ENCODE measurements around the gene ATP9B. TPM values are rescaled to one million over a fixed set of nuclear protein-coding genes. Genes with fewer than 3 reads are reported as not detected.

ATP9B gene
- total and polyA plus RNA-seq, 5 donors, result 9.0 to 24.0 (median 21.7) TPM

DNA sequence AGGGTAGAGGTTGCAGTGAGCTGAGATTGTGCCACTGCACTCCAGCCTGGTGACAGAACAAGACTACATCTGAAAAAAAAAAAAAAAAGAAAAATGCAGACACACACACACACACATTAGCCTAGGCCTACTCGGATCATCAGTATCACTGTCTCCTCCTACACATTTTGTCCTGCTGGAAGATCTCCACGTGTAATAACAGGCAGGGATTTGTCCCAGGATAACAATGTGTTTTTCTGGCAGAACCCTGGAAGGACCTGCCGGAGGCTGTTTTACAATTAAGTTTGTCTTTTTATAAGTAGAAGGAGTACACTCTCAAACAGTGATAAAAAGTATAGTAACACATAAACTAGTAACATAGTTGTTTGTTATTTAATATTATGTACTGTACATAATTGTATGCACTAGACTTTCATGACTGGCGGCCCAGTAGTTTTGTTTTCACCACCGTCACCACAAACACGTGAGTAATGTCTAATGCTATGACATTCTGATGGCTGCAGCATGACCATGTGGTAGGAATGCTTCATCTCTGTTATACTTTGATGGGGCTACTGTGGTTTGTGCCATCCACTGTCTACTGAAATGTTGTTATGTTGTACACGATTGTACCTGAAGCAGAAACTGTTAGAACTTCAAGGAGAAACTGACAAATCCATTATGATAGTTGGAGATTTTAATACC lies 130.6 kb downstream of the ATP9B start:
- DNase-seq, result no peak

GRCh38 chr18:79200546-79201268 lies 131.5 kb downstream of the ATP9B start:
- Histone ChIP-seq H3K4me1 (ENCODE audit: control insufficient read depth, insufficient read depth, low read length) (no peaks in the 10 kb centered on the region), H3K9me3 (ENCODE audit: control insufficient read depth, low read length) (no peaks in the 10 kb centered on the region), H3K27ac (ENCODE audit: low read length) (no peak overlapping the region), H3K27me3 (ENCODE audit: control insufficient read depth, insufficient read depth) (no peaks in the 10 kb centered on the region), H3K4me3 (ENCODE audit: low read length) (no peak overlapping the region)
- intact Hi-C loops (cut with DNase I), result no loop called here
- ATAC-seq (peak; percentile 94 to 100), DNase-seq (peak; percentile 45 to 91 (median 58))
- WGBS, result 86% methylated on average over 7 of the region's 7 CpGs

More for the DNA sequence above, 130.6 kb downstream of the ATP9B start:
- H3K9me3 ChIP-seq (ENCODE audit: control insufficient read depth, low read length), result no peaks in the 10 kb centered on the region
- no peak overlapping the region for H3K4me3 ChIP-seq (ENCODE audit: low read length)
- no peaks in the 10 kb centered on the region for H3K27me3 ChIP-seq (ENCODE audit: control insufficient read depth, insufficient read depth)
- 72% methylated on average over 7 of the region's 7 CpGs for WGBS
- no peak overlapping the region for H3K27ac ChIP-seq (ENCODE audit: low read length)
- no peaks in the 10 kb centered on the region for H3K4me1 ChIP-seq (ENCODE audit: control insufficient read depth, insufficient read depth, low read length)
- ATAC-seq, result no peak
- intact Hi-C loops (cut with DNase I), result no loop called here

- ATAC-seq (no peak), DNase-seq (no peak)
- WGBS, result 94% methylated on average over 8 of the region's 8 CpGs
- Histone ChIP-seq H3K4me1 (ENCODE audit: control insufficient read depth, insufficient read depth, low read length) (no peaks in the 10 kb centered on the region), H3K9me3 (ENCODE audit: control insufficient read depth, low read length) (no peaks in the 10 kb centered on the region), H3K27ac (ENCODE audit: low read length) (no peak overlapping the region), H3K4me3 (ENCODE audit: low read length) (no peak overlapping the region), H3K27me3 (ENCODE audit: control insufficient read depth, insufficient read depth) (no peaks in the 10 kb centered on the region)
- intact Hi-C loops (cut with DNase I), result no loop called here
Observed at GRCh38 chr18:79203017-79203605, 133.9 kb downstream of the ATP9B start.

GRCh38 chr18:79204889-79205807 lies 136.0 kb downstream of the ATP9B start:
- no peak for ATAC-seq
- no peak overlapping the region for H3K4me3 ChIP-seq (ENCODE audit: low read length)
- 80% methylated on average over 13 of the region's 13 CpGs for WGBS
- DNase-seq, result no peak
- H3K27me3 ChIP-seq (ENCODE audit: control insufficient read depth, insufficient read depth), result no peaks in the 10 kb centered on the region
- no peaks in the 10 kb centered on the region for H3K4me1 ChIP-seq (ENCODE audit: control insufficient read depth, insufficient read depth, low read length)
- no peak overlapping the region for H3K27ac ChIP-seq (ENCODE audit: low read length)
- intact Hi-C loops (cut with DNase I), result no loop called here
- H3K9me3 ChIP-seq (ENCODE audit: control insufficient read depth, low read length), result no peaks in the 10 kb centered on the region

GRCh38 chr18:79206444-79206843 lies 137.2 kb downstream of the ATP9B start:
- Histone ChIP-seq H3K9me3 (ENCODE audit: control insufficient read depth, low read length) (no peaks in the 10 kb centered on the region), H3K27me3 (ENCODE audit: control insufficient read depth, insufficient read depth) (no peaks in the 10 kb centered on the region), H3K4me3 (ENCODE audit: low read length) (no peak overlapping the region), H3K27ac (ENCODE audit: low read length) (no peak overlapping the region), H3K4me1 (ENCODE audit: control insufficient read depth, insufficient read depth, low read length) (no peaks in the 10 kb centered on the region)
- DNase-seq (no peak), ATAC-seq (no peak)
- WGBS, result 93% methylated on average over 4 of the region's 4 CpGs
- intact Hi-C loops (cut with DNase I), result no loop called here

- DNase-seq, result no peak
- 81% methylated on average over 5 of the region's 5 CpGs for WGBS
- Histone ChIP-seq H3K4me3 (ENCODE audit: low read length) (no peak overlapping the region), H3K4me1 (ENCODE audit: control insufficient read depth, insufficient read depth, low read length) (no peaks in the 10 kb centered on the region), H3K9me3 (ENCODE audit: control insufficient read depth, low read length) (no peaks in the 10 kb centered on the region), H3K27me3 (ENCODE audit: control insufficient read depth, insufficient read depth) (no peaks in the 10 kb centered on the region), H3K27ac (ENCODE audit: low read length) (no peak overlapping the region)
- intact Hi-C loops (cut with DNase I), result no loop called here
- peak; percentile 62 to 78 for ATAC-seq
Observed at GRCh38 chr18:79208906-79209305, 139.7 kb downstream of the ATP9B start.

DNA sequence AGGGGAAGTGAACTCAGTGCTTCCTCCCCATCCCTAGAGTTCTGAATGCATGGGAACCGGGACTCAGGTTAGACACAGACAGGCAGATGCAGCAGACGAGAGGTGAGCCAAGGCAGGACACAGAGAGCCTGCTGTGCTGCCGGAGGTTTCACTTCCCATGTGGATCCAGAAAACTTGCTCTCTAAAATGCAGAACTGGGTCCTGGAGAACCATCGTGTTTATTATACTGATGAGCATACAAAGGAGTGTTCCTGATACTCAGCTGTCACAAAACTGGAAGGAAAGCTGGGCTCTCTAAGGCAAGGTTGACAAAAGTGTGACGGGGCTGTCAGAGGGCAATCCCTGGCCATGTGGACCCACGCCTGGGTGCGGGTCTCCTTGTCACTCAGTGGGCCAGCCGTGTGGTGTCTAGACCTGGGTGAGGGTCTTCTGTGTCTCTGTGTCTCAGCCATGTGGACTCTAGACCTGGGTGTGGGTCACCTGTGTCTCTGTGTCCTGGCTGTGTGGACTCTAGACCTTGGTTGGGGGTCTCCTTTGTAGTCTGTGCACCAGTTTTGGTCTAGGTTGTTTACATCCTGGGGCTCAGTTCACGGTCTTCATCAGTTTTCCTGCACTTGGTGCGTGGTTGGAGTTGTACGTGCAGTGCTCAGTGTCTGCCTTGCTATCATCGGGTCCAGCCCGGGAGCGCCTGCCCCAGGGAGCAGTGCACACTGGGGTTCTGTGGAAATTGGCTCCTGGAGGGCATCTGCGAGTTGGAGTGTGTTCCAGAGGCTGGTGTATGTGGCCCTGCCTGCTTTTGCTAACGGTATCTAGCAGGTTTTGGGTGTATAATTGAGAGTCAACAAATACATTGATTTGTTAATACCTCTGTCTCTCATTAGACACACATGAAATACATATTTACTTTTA lies 141.1 kb downstream of the ATP9B start:
- H3K9me3 ChIP-seq (ENCODE audit: control insufficient read depth, low read length), result no peaks in the 10 kb centered on the region
- no peaks in the 10 kb centered on the region for H3K4me1 ChIP-seq (ENCODE audit: control insufficient read depth, insufficient read depth, low read length)
- intact Hi-C loops (cut with DNase I), result no loop called here
- H3K27me3 ChIP-seq (ENCODE audit: control insufficient read depth, insufficient read depth), result no peaks in the 10 kb centered on the region
- WGBS, result 93% methylated on average over 16 of the region's 16 CpGs
- ATAC-seq (no peak), DNase-seq (no peak)
- H3K4me3 ChIP-seq (ENCODE audit: low read length), result no peak overlapping the region
- H3K27ac ChIP-seq (ENCODE audit: low read length), result no peak overlapping the region

- H3K4me3 ChIP-seq (ENCODE audit: low read length), result no peak overlapping the region
- no peak for ATAC-seq
- no peaks in the 10 kb centered on the region for H3K27me3 ChIP-seq (ENCODE audit: control insufficient read depth, insufficient read depth)
- 79% methylated on average over 5 of the region's 5 CpGs for WGBS
- no peaks in the 10 kb centered on the region for H3K4me1 ChIP-seq (ENCODE audit: control insufficient read depth, insufficient read depth, low read length)
- intact Hi-C loops (cut with DNase I), result no loop called here
- DNase-seq, result no peak
- no peaks in the 10 kb centered on the region for H3K9me3 ChIP-seq (ENCODE audit: control insufficient read depth, low read length)
- H3K27ac ChIP-seq (ENCODE audit: low read length), result no peak overlapping the region
Observed at GRCh38 chr18:79211844-79212243, 142.7 kb downstream of the ATP9B start.

DNA sequence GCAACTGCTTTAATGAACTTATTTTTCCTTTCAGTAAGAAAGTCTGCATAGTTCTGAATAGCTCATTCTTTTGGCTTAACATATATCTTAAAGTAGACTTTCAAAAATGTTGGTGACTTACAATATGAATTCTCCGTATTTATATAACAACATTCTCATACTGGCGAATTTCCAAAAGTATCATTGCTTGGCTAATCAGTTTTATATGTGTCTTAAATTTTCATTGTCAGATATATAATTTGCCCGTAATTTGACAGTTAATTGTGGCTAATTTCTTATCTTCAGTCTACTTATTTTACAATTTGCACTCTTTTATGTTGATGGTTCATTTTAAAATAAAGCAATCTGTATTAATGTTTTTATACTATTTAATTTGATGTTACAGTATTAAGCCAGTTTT lies 144.9 kb downstream of the ATP9B start:
- Histone ChIP-seq H3K27me3 (ENCODE audit: control insufficient read depth, insufficient read depth) (no peaks in the 10 kb centered on the region), H3K27ac (ENCODE audit: low read length) (no peak overlapping the region), H3K4me3 (ENCODE audit: low read length) (no peak overlapping the region), H3K4me1 (ENCODE audit: control insufficient read depth, insufficient read depth, low read length) (no peaks in the 10 kb centered on the region), H3K9me3 (ENCODE audit: control insufficient read depth, low read length) (no peaks in the 10 kb centered on the region)
- DNase-seq, result no peak
- intact Hi-C loops (cut with DNase I), result no loop called here
- ATAC-seq, result no peak
- WGBS, result 93% methylated on average over 3 of the region's 3 CpGs

DNA sequence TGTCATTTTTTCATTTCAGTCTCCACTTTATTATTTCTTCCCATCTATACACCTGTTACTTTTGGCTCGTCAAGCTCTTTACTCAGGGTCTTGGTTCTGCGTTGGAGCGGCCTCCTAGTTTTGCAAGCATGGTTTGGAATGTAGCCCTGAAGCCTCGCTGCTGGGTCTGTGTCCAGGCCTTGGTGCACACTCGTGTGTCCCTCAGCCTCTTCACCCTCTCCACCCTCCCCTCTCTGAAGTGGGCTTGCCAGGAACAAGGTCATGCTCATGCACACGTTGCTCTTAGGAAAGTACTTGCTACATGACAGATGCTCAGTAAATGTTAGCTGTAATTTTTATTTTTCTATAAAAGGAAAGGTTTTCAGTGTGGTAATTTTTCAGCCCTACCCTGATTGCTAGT lies 147.0 kb downstream of the ATP9B start:
- H3K27ac ChIP-seq (ENCODE audit: low read length), result no peak overlapping the region
- peak in 1 of 2 donors; percentile 33 for ATAC-seq
- no peaks in the 10 kb centered on the region for H3K27me3 ChIP-seq (ENCODE audit: control insufficient read depth, insufficient read depth)
- H3K4me1 ChIP-seq (ENCODE audit: control insufficient read depth, insufficient read depth, low read length), result no peaks in the 10 kb centered on the region
- 75% methylated on average over 6 of the region's 6 CpGs for whole genome bisulfite sequencing
- no peak for DNase-seq
- no peaks in the 10 kb centered on the region for H3K9me3 ChIP-seq (ENCODE audit: control insufficient read depth, low read length)
- intact Hi-C loops (cut with DNase I), result no loop called here
- H3K4me3 ChIP-seq (ENCODE audit: low read length), result no peak overlapping the region
